Fibroblast of skin of right quadriceps (primary cell): Measurements from ENCODE around the gene ECE1.

ENCODE experiments used
- DNase-seq: peaks from one replicate; pipeline ENCODE4 v3.0.0-alpha.2; 2013

The ECE1 gene

GRCh38 chr1:21325231-21325718 lies 35.0 kb upstream of the ECE1 start:
- no peak for DNase-seq

- peak; percentile 94 for DNase-seq
Measured at GRCh38 chr1:21324368-21325141, 34.3 kb upstream of the ECE1 start.

GRCh38 chr1:21323091-21323490 lies 32.8 kb upstream of the ECE1 start:
- DNase-seq: no peak

- no peak for DNase-seq
Measured at GRCh38 chr1:21322681-21323016, 32.4 kb upstream of the ECE1 start.

GRCh38 chr1:21321963-21322680 lies 31.9 kb upstream of the ECE1 start:
- DNase-seq: no peak

- DNase-seq: no peak
Measured at GRCh38 chr1:21320410-21321108, 30.3 kb upstream of the ECE1 start.

GRCh38 chr1:21319447-21320407 lies 29.5 kb upstream of the ECE1 start:
- no peak for DNase-seq

GRCh38 chr1:21318714-21319159 lies 28.5 kb upstream of the ECE1 start:
- DNase-seq: peak; percentile 88

- DNase-seq: no peak
Measured at GRCh38 chr1:21318057-21318713, 27.9 kb upstream of the ECE1 start.

- DNase-seq: no peak
Measured at GRCh38 chr1:21317690-21318043, 27.4 kb upstream of the ECE1 start.

- no peak for DNase-seq
Measured at GRCh38 chr1:21317035-21317689, 26.9 kb upstream of the ECE1 start.

- DNase-seq: no peak
Measured at GRCh38 chr1:21314743-21315396, 24.6 kb upstream of the ECE1 start.

- no peak for DNase-seq
Measured at GRCh38 chr1:21313886-21314721, 23.8 kb upstream of the ECE1 start.

GRCh38 chr1:21313203-21313885 lies 23.1 kb upstream of the ECE1 start:
- DNase-seq: peak; percentile 86

GRCh38 chr1:21312407-21312992 lies 22.2 kb upstream of the ECE1 start:
- DNase-seq: no peak

- no peak for DNase-seq
Measured at GRCh38 chr1:21311016-21311415, 20.8 kb upstream of the ECE1 start.

- DNase-seq: peak; percentile 37
Measured at GRCh38 chr1:21308847-21309652, 18.8 kb upstream of the ECE1 start.

- DNase-seq: no peak
Measured at GRCh38 chr1:21308330-21308729, 18.1 kb upstream of the ECE1 start.
